Adipocyte (in vitro differentiated cells): Measurements from ENCODE around the gene COPG1.

Source experiments
- DNase-seq: peaks from one replicate; pipeline ENCODE4 v3.0.0-alpha.2; 2015; ENCODE audit warnings: low read depth
- H3K27me3 ChIP-seq: replicated peaks from 2 replicates; pipeline ENCODE4 v1.7.0; 2013; ENCODE audit warnings: mild to moderate bottlenecking, low read length, moderate library complexity; ENCODE audit not compliant: control insufficient read depth, insufficient read depth
- H3K36me3 ChIP-seq: 2 replicates; pipeline ENCODE4 v1.7.0; 2013; ENCODE audit warnings: low read length, mild to moderate bottlenecking, moderate library complexity; ENCODE audit not compliant: control insufficient read depth, insufficient read depth, severe bottlenecking
- H3K4me1 ChIP-seq: 2 replicates; pipeline ENCODE4 v1.7.0; 2013; ENCODE audit warnings: mild to moderate bottlenecking, low read length, moderate library complexity; ENCODE audit not compliant: control insufficient read depth, insufficient read depth
- H3K4me3 ChIP-seq: 2 replicates; pipeline ENCODE4 v1.7.0; 2013; ENCODE audit warnings: mild to moderate bottlenecking, low read length, moderate library complexity
- H3K9ac ChIP-seq: 2 replicates; pipeline ENCODE4 v1.7.0; 2013; ENCODE audit warnings: mild to moderate bottlenecking, low read length, moderate library complexity
- H3K9me3 ChIP-seq: 2 replicates; pipeline ENCODE4 v1.7.0; 2013; ENCODE audit warnings: mild to moderate bottlenecking, low read length, moderate library complexity; ENCODE audit not compliant: control insufficient read depth

Gene COPG1

DNA sequence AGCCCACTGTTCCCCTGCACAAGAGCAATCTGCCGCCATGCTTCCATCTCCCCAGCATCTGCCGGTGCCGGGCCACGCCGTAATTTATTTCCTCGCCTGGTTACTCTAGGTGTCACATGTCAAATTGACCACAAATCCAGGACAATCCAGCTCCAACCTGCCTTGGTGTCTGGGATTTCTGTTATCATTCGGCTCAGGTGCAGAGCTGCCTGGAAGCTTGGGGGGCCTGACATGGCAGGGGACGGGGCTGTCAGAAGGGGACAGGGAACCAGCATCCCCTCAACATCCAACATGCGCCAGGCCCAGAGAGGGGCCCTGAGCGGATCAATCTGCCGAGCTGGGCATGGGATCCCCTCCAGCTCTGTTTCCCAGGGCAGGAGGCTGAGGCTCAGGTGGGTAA, 77.2 kb downstream of the COPG1 start:
- no peaks in the 10 kb centered on the region for H3K4me1 ChIP-seq
- no peak for DNase-seq
- no peak overlapping the region for H3K4me3 ChIP-seq
- no peaks in the 10 kb centered on the region for H3K27me3 ChIP-seq
- H3K9ac ChIP-seq = no peak overlapping the region
- H3K36me3 ChIP-seq = no peaks in the 10 kb centered on the region
- no peaks in the 10 kb centered on the region for H3K9me3 ChIP-seq
